Daoy (cell line): ENCODE results near the gene NLGN1. TPM values are rescaled to one million over a fixed set of nuclear protein-coding genes. Genes with fewer than 3 reads are reported as not detected.
A peak's percentile ranks its signal among the peaks of the same experiment; 100 is the strongest.
"Not testable (repeated sequence)": the region's sequence is repeated elsewhere in the genome, so short reads cannot be mapped to it uniquely, and the experiment has no call there.

Experiments used
- DNase-seq: peaks from one replicate; pipeline ENCODE4 v3.0.0-alpha.2; 2015; ENCODE audit warnings: low read depth
- total RNA-seq: library from RNA; depleted of rRNA; stranded (reverse); fragments of >200 nt; shearing (Covaris generic); gene quantifications from 2 replicates; pipeline ENCODE4 v1.2.3, GENCODE V29; 2014

The NLGN1 gene
- total RNA-seq, 1 experiment from 2014 or later: 12.1 TPM

DNA sequence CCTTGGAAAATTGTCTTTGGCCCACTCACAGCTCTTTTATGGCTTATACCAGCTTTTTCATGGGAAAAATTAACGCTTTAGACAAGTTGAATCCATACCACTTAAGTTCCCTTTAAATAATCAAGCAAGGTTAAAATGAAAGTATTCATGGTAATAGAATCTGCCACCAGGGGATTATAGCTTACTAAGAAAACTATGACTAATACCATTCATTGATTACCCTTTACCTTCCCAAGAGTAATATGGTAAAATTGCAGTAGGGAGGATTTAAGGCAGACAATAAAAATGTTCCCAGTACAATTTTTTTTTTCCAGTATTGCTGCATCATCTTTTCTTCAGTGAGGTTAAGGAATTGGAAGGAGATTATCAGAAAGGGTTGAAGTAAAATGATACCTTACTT is 820.5 kb downstream of the NLGN1 start:
- no peak for DNase-seq

DNA sequence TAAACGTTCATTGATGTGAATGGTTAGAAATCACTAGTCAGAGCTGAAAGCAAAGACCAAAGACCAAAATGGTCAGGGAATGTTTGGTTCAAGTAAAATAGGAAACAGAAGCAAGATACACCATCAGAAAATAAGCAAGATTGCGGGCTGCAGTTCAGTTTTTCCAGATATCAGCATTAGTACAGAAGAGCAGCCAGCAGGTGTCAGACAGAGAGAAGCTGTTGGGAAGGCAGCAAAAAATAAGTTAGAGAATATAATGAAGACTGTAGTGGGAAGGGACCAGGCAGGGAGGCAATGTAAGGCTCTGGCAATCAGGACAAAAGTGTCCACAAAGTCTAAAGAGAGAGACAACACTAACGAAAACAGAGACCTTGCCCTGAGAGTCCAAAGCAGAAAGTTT is 822.2 kb downstream of the NLGN1 start:
- no peak for DNase-seq

DNA sequence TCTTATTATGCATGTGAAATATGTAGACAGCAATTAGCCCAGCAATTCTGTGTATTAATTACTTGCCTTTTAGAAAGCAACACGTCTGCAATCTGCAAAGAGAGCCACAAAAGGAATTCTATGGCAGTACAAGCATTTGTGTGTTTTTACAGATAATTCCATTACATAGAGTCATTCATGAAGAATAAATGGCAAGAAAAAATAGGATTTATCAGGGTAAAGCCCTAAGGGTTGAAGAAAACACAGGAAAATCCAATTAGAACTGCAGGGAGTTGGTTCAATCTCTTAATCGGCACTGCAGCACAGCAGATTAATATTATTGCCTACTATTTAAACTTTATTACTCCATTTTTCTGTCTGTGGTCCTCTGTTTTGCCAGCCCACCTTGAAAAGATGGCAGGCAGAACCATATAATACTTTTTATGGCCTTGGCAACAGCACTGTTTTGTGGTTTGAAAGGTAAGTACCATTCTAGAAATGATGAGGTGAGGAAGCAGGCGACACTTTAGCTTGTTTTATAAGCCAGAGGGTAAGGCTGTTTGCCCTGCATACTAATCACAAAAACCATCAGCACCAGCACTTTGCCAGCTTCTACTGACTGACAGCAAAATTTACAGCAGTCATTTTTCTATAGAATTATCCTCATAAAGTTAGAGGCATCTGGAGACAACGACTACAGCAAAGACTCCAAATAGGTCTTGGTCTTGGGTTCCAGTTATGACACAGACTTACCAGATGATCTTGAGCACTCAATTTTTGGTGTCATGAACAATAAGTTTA is 823.4 kb downstream of the NLGN1 start:
- DNase-seq: no peak

DNA sequence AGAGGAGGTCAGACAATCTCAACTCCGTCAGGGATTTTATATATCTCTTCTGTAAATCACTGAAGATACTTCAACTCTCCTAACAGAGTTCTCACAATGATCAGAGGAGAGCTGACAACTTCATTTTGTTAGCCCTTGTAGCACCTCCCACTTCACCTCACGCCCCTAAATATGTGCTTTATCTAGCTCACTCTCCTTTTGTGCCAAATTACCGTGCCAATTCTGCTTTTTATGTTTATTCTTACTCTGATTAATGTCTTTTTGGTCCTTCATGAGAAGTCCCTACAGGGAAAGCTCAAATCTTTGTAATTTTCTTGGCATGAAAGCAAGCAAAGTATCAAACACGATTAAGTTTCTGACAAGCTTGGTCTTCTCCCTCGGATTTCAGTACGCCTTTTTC is 825.5 kb downstream of the NLGN1 start:
- DNase-seq: no peak

DNA sequence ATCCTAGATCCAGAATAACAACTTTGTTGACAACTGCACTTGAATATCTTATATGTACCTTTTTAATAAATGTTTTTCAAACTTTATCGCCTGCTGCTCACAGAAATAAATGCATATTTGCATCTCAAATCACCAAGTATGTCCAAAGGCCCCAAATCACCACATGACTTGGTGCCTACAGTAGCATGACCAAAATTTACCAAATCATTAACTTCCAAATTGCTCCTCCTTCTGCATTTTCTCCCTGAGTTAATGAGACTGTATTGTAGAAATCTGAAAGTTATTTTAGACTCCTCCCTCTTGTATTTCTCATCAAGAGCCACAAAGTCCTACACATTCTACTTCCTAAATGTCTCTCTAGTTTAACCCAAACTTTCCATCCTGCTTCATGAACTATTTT is 826.1 kb downstream of the NLGN1 start:
- no peak for DNase-seq

DNA sequence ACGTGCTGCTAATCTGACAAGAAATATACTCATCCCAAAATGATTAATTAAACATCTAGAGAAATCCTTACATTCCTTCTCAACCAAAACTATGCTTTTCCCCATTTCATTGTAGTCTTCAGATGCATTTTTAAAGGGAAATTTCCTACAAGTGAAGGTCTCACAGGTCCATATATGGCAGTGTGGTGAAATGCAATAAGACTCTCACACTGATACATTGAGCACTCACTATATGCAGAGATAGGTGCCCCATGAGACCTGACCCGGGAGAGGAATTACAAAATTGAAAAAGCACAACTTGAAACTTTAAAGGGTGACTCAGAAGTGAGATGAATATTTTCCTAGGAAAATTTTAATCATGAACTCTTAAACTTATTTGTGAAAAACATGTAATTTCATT is 832.4 kb downstream of the NLGN1 start:
- DNase-seq: no peak

DNA sequence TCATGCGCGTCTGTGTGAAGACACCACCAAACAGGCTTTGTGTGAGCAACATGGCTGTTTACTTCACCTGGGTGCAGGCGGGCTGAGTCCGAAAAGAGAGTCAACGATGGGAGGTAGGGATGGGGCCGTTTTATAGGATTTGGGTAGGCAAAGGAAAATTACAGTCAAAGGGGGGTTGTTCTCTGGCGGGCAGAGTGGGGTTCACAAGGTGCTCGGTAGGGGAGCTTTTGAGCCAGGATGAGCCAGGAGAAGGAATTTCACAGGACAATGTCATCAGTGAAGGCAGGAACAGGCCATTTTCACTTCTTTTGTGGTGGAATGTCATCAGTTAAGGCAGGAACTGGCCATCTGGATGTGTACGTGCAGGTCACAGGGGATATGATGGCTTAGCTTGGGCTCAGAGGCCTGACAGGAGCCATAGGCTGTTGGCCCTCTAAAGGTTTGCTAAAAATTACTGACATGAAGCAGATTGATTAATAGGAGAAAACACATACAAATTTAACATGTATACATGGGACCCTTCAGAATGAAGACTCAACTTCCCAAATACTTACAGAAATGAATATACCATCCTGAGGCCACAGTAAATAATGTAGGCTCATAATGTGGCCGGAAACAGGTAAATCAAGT is 834.6 kb downstream of the NLGN1 start:
- DNase-seq: not testable (repeated sequence)

DNA sequence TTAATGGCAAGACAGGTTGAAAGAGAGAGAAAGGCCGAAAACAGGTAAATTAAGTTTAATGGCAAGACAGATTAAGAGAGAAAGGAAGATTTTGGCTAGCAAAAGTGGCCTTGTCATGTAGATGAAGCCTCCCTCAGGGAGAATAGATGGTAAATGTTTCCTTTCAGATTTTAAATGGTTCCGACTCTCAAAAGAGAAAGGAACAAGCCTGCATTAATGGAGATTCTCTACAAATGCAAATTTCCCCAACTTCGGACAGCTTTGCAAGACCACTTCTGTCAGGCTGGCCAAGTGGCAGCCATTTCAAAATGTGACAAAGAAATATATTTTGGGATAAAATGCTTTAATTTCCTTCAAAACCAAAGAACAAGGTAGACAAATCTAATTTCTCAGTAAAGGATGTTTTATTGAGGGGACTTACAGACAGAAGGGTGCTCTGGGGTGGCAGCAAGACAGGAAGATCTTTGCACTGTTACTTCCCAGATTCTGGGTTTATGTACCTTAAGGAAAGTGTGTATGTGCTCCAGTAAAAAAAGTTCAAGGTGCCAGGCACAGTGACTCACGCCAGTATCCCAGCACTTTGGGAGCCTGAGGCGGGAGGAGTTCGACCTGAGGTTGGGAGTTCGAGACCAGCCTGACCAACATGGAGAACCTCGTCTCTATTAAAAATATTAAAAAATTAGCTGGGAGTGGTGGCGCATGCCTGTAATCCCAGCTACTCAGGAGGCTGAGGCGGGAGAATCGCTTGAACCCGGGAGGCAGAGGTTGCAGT is 835.3 kb downstream of the NLGN1 start:
- DNase-seq: no peak

DNA sequence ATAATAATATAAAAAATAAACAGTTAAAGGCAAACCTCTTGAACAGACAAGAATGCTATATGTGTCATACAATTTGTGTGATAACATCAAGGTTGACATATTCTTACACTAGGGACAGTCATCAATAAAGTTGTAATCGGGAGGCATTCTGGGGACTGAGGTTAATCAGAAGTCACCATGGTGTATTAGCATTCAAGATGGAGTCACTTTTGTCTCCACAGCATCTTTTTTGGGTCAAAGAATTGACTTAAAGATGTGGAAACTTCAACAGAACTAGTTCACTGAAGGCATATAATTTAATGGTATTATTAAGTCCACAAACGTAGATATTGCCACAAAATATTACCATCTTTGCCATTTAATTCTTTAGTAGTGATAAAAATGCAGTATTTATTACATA is 836.0 kb downstream of the NLGN1 start:
- DNase-seq: no peak

DNA sequence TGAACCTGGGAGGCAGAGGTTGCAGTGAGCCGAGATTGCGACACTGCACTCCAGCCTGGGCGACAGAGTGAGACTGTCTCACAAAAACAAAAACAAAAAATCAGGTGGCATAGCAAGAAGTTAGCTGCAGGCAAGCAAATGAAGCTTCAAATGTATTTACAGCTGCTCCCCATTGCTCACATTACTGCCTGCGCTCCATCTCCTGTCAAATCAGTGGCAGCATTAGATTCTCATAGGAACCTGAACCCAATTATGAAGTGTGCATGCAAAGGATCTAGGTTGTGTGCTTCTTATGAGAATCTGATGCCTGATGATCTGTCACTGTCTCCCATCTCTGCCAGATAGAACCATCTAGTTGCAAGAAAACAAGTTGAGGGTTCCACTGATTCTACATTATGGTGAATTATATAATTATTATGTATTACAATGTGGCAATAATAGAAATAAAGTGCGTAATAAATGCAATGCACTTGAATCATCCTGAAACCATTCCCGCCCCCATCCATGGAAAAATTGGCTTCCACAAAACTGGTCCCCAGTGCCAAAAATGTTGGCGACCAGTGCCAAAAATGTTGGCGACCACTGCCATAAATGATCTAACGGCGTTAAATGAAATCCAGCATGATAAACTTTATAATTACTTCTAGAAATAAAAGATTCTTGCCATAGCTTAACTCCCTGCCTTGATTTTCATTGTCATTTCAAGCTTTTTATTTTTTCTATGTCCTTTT is 844.9 kb downstream of the NLGN1 start:
- no peak for DNase-seq

DNA sequence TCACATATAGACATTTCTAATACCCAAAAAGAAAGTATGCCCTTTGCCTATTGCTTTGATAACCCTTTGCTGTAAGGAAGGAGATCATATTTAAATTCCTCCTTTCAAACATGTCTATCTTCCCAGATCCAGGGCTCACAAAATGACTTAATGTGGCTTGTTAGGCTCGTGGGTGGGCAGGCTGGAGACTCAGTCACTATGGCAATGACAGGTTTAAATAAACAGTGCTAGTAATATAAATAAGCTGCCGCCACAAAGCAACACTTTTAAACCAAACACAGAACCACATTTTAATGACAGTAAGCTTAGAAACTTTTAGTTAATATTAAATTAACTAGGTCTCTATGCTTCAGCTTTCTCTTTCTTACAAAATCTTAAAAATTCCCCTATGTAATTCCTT is 845.6 kb downstream of the NLGN1 start:
- DNase-seq: peak; percentile 44

DNA sequence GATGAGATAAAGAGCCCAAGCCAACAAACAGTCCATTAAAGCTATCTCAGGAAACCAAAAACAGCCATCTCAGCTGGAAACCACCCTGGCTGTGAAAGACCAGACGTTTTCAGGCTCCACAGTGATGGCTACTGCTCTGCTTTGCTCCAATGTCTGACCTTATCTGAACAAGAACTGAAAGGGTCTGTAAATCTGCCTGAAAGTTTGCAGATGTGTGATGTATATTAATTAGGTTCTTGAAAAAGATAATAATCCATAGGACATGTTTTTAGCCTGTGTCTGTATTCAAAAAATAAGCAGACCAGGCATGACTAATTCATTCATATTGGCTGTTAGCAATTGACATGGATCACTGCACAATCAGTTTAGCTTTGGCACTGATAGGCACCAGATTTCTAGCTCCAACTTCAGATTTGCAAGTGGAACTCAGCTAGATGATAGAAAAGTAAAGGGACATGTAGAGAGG is 850.2 kb downstream of the NLGN1 start:
- no peak for DNase-seq

DNA sequence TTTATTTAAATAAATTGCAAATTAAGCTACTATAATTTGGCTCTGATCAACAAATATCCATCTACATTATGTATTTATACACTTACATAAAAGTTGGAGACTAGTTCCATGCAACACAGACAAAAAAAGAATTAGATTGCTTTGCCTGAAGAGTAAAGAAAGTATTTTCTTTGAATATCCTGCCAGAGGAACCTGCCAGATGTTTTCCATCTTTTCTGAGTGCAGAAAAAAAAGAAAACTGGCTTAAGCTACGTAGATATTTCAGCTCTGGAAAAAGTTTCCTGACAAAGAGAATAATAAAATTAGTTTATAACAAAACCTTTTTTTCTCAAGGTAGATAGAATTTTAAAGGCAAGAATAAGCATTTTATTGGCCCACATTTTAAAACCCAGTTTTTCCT is 854.1 kb downstream of the NLGN1 start:
- DNase-seq: no peak

DNA sequence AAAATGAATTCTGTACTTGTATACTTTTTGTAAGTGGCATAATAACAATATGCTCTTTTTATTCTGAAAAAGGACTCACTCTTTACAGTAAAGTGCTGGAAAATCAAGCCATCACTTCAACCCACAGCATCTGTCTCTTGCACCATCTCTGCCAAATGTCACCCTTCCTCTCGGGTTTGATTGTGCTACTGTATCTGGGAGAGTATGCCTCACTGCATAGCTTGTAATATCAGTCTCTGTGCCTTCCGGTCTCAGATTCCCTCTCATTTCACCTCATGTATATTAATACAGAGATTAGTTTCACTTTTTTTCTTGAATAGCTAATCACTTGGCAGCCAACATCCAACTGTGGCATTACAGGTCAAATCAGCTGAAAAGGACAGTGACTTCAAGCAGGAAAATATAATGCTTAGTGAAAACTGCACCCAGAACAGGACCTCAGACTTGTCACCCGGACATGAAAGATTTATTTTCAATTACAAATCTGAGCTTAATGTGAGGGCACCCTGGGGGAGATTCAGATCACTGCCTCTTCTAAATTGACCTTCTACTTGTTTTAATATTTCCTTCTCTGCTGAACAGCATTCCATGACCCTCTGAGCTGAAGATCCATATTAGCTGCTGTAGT is 855.8 kb downstream of the NLGN1 start:
- peak; percentile 5 for DNase-seq

DNA sequence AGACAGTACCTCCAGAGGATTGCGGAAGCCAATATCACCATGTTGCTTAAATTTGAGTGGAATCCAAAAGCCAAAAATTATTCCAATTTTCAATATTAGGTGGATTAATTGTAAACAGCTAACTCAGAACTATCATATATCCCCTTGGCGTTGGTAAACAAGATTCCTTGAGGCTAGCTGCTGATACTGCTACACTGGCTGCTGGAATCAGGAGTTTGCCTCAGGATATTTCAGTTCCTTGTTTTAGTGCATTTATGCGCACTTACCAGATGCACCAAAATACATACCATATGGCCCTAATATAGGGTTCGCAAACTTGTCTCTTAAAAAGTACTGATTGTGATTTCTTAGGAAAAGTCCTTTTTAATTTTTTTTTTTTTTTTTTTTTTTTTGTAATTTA is 856.4 kb downstream of the NLGN1 start:
- DNase-seq: no peak

DNA sequence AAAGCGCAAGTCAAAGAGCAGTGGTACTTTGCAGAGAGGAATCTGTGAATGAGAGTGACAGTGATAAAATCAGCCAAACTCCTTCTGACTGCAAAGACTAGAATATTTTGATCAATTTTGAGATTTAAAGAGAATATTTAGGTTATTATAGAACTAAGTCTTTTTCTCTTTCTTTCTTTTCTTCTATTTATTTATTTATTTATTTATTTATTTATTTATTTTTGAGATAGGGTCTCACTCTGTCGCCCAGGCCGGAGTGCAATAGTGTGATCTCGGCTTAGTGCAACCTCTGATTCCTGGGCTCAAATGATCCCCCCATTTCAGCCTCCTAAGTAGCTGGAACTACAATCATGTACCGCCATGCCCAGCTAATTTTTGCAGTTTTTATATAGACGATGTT is 857.9 kb downstream of the NLGN1 start:
- no peak for DNase-seq

DNA sequence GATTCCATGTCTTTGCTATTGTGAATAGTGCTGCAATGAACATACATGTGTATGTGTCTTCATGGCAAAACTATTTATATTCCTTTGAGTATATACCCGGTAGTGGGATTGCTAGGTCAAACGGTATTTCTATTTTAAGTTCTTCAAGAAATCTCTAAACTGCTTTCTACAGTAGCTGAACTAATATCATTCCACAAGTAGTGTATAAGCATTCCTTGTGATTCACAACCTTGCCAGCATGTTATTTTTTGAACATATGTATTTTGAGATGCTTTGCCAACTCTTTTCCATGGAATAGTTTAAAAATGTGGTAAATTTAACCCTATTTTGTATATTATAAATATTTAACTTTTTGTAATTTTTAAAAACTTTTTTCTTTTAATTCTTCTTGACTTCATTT is 868.9 kb downstream of the NLGN1 start:
- no peak for DNase-seq

DNA sequence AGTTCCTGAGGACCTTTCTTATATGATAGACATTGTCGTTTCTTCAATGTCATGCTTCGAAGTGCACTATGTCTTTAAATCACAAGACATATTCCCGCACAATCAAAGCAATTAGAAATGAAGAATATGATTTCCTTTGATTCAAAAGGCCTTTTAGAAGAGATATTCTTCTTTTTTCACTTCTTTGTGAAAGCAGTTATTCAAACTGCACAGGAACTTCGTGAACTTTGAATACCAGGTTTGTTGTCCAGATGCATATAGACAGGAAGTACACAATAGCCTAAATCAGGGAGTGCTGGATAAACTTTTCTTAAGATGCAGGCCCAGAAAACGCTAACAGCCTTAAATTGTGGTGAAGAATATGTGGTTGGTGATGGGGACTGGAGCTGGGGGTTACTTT is 870.5 kb downstream of the NLGN1 start:
- DNase-seq: no peak

DNA sequence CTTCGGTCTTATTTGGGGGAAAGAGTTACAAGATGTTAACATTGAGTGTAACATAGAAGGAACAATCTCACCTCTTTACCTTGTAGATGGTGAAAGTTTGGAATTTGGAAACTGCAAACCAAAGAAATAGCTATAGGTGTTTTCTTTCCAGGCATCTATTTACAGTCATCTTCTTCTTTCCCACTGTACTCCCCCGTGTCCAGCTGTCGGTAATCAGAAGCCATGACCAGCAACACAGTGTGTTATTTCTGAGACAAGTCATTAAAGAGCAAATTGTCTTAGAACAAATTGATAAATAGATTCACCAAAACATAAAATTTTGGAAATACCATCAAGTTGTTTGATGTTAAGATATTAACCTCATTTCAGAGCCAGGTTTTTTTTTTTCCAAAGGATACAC is 871.0 kb downstream of the NLGN1 start:
- no peak for DNase-seq

DNA sequence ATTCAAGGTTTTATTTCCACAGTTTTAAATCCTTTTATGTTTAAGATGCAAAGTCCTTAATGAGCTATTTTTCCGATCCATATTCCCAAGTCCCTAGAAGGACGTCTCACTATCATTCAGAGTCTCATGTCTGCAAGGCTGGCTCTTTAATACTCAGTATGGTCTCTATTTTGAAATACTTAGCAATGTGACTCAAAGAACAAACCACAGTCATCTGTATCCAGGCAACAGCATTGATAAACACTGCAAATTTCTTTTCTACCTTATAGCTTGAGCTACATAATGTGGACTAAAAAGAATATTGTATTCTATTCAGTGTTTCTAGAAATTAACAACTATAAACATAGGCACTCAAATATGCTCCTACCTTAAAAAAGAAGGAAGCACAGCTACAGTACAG is 873.3 kb downstream of the NLGN1 start:
- DNase-seq: peak; percentile 39

DNA sequence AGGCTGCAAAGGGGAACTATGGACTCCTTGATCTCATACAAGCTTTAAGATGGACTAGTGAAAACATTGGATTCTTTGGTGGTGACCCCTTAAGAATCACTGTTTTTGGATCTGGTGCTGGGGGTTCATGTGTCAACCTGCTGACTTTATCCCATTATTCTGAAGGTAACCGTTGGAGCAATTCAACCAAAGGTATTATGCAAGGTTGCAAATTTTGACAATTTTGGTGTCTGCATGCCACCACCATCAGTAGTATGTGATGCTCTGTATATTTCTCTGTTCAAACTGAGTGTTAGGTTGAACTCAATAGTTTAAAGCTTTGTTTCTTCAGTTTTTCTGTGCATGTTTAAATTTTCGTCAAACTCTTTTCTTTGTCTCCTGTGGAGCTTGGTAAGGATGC is 877.8 kb downstream of the NLGN1 start:
- no peak for DNase-seq

DNA sequence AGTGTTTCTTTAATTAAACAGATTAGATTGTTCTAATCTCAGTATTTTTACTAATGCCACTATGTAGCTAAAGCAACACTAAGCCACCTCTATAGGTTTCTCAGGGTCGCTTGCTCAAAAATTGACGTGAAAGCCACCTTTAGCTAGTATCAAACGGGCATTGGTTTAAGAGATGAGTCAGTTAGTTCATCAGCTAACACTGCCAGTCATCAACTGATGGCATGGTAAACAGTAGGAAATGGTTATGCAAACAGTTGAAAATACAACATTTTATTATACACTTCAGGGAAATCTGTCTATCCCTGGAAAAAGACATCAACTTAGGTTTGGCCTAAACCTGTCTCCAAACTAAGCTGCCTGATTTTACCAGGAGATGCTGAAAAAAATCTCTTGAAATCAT is 879.3 kb downstream of the NLGN1 start:
- no peak for DNase-seq
